ENCODE measurements around the gene ADAMTSL4.

Gene ADAMTSL4

GRCh38 chr1:150550222-150551050 lies 1.2 kb downstream of the ADAMTSL4 start:
- Histone ChIP-seq H3K27me3 (ENCODE audit: insufficient read depth, low read length) (peaks cover 26% of the 10 kb centered on the region), H3K36me3 (ENCODE audit: insufficient read depth, low read length) (no peaks in the 10 kb centered on the region; the same call in 1 of the 2 replicates), H3K4me3 (ENCODE audit: low read length) (no peak overlapping the region), H3K9ac (ENCODE audit: low read depth, low read length) (no peak overlapping the region), H3K27ac (ENCODE audit: low read depth, low read length) (no peak overlapping the region), H3K4me1 (ENCODE audit: insufficient read depth, low read length) (peaks cover 19% of the 10 kb centered on the region), H3K9me3 (ENCODE audit: insufficient read depth, low read depth, low read length) (no peaks in the 10 kb centered on the region)
- WGBS, result 65% methylated on average over 19 of the region's 22 CpGs

- Histone ChIP-seq H3K9ac (ENCODE audit: low read depth, low read length) (no peak overlapping the region), H3K27ac (ENCODE audit: low read depth, low read length) (no peak overlapping the region), H3K36me3 (ENCODE audit: insufficient read depth, low read length) (no peaks in the 10 kb centered on the region; the same call in 1 of the 2 replicates), H3K9me3 (ENCODE audit: insufficient read depth, low read depth, low read length) (no peaks in the 10 kb centered on the region), H3K27me3 (ENCODE audit: insufficient read depth, low read length) (peaks cover 26% of the 10 kb centered on the region), H3K4me3 (ENCODE audit: low read length) (no peak overlapping the region), H3K4me1 (ENCODE audit: insufficient read depth, low read length) (peaks cover 20% of the 10 kb centered on the region)
- 88% methylated on average over 11 of the region's 11 CpGs for WGBS
Observed at GRCh38 chr1:150551051-150551783, 2.0 kb downstream of the ADAMTSL4 start.

- peaks cover 26% of the 10 kb centered on the region for H3K27me3 ChIP-seq (ENCODE audit: insufficient read depth, low read length)
- WGBS, result 13% methylated on average over 1 of the region's 1 CpG
- no peaks in the 10 kb centered on the region for H3K9me3 ChIP-seq (ENCODE audit: insufficient read depth, low read depth, low read length)
- no peaks in the 10 kb centered on the region; the same call in 1 of the 2 replicates for H3K36me3 ChIP-seq (ENCODE audit: insufficient read depth, low read length)
- H3K27ac ChIP-seq (ENCODE audit: low read depth, low read length), result no peak overlapping the region
- no peak overlapping the region for H3K4me3 ChIP-seq (ENCODE audit: low read length)
- no peak overlapping the region for H3K9ac ChIP-seq (ENCODE audit: low read depth, low read length)
- H3K4me1 ChIP-seq (ENCODE audit: insufficient read depth, low read length), result peaks cover 25% of the 10 kb centered on the region
Observed at GRCh38 chr1:150551784-150552127, 2.5 kb downstream of the ADAMTSL4 start.

- peaks cover 25% of the 10 kb centered on the region for H3K4me1 ChIP-seq (ENCODE audit: insufficient read depth, low read length)
- no peaks in the 10 kb centered on the region for H3K9me3 ChIP-seq (ENCODE audit: insufficient read depth, low read depth, low read length)
- H3K27ac ChIP-seq (ENCODE audit: low read depth, low read length), result no peak overlapping the region
- no peak overlapping the region for H3K4me3 ChIP-seq (ENCODE audit: low read length)
- H3K27me3 ChIP-seq (ENCODE audit: insufficient read depth, low read length), result peaks cover 26% of the 10 kb centered on the region
- H3K36me3 ChIP-seq (ENCODE audit: insufficient read depth, low read length), result no peaks in the 10 kb centered on the region; the same call in 1 of the 2 replicates
- no peak overlapping the region for H3K9ac ChIP-seq (ENCODE audit: low read depth, low read length)
- 59% methylated on average over 13 of the region's 13 CpGs for WGBS
Observed at GRCh38 chr1:150552128-150552910, 3.1 kb downstream of the ADAMTSL4 start.

- 88% methylated on average over 12 of the region's 12 CpGs for WGBS
- H3K9me3 ChIP-seq (ENCODE audit: insufficient read depth, low read depth, low read length), result no peaks in the 10 kb centered on the region
- H3K4me3 ChIP-seq (ENCODE audit: low read length), result no peak overlapping the region
- no peak overlapping the region for H3K9ac ChIP-seq (ENCODE audit: low read depth, low read length)
- H3K4me1 ChIP-seq (ENCODE audit: insufficient read depth, low read length), result peaks cover 25% of the 10 kb centered on the region
- peaks cover 21% of the 10 kb centered on the region for H3K27me3 ChIP-seq (ENCODE audit: insufficient read depth, low read length)
- no peaks in the 10 kb centered on the region; the same call in 1 of the 2 replicates for H3K36me3 ChIP-seq (ENCODE audit: insufficient read depth, low read length)
- no peak overlapping the region for H3K27ac ChIP-seq (ENCODE audit: low read depth, low read length)
Observed at GRCh38 chr1:150552911-150553289, 3.7 kb downstream of the ADAMTSL4 start.

GRCh38 chr1:150553392-150554085 lies 4.3 kb downstream of the ADAMTSL4 start:
- 93% methylated on average over 23 of the region's 23 CpGs for WGBS
- Histone ChIP-seq H3K27ac (ENCODE audit: low read depth, low read length) (no peak overlapping the region), H3K9me3 (ENCODE audit: insufficient read depth, low read depth, low read length) (no peaks in the 10 kb centered on the region), H3K4me3 (ENCODE audit: low read length) (no peak overlapping the region), H3K9ac (ENCODE audit: low read depth, low read length) (no peak overlapping the region), H3K4me1 (ENCODE audit: insufficient read depth, low read length) (peaks cover 25% of the 10 kb centered on the region), H3K36me3 (ENCODE audit: insufficient read depth, low read length) (no peaks in the 10 kb centered on the region; the same call in 1 of the 2 replicates), H3K27me3 (ENCODE audit: insufficient read depth, low read length) (peaks cover 16% of the 10 kb centered on the region)

- Histone ChIP-seq H3K27me3 (ENCODE audit: insufficient read depth, low read length) (peaks cover 10% of the 10 kb centered on the region), H3K9me3 (ENCODE audit: insufficient read depth, low read depth, low read length) (no peaks in the 10 kb centered on the region), H3K9ac (ENCODE audit: low read depth, low read length) (no peak overlapping the region), H3K4me1 (ENCODE audit: insufficient read depth, low read length) (peaks cover 25% of the 10 kb centered on the region), H3K4me3 (ENCODE audit: low read length) (no peak overlapping the region), H3K27ac (ENCODE audit: low read depth, low read length) (no peak overlapping the region), H3K36me3 (ENCODE audit: insufficient read depth, low read length) (no peaks in the 10 kb centered on the region; the same call in 1 of the 2 replicates)
- 92% methylated on average over 8 of the region's 8 CpGs for WGBS
Observed at GRCh38 chr1:150554086-150554452, 4.9 kb downstream of the ADAMTSL4 start.

- no peak overlapping the region for H3K9ac ChIP-seq (ENCODE audit: low read depth, low read length)
- WGBS, result 95% methylated on average over 19 of the region's 19 CpGs
- peaks cover 24% of the 10 kb centered on the region for H3K4me1 ChIP-seq (ENCODE audit: insufficient read depth, low read length)
- H3K27ac ChIP-seq (ENCODE audit: low read depth, low read length), result no peak overlapping the region
- H3K27me3 ChIP-seq (ENCODE audit: insufficient read depth, low read length), result peaks cover under 1% of the 10 kb centered on the region; the same call in 1 of the 2 replicates
- H3K36me3 ChIP-seq (ENCODE audit: insufficient read depth, low read length), result no peaks in the 10 kb centered on the region; the same call in 1 of the 2 replicates
- no peak overlapping the region for H3K4me3 ChIP-seq (ENCODE audit: low read length)
- no peaks in the 10 kb centered on the region for H3K9me3 ChIP-seq (ENCODE audit: insufficient read depth, low read depth, low read length)
Observed at GRCh38 chr1:150555198-150555970, 6.2 kb downstream of the ADAMTSL4 start.

- no peaks in the 10 kb centered on the region for H3K9me3 ChIP-seq (ENCODE audit: insufficient read depth, low read depth, low read length)
- H3K36me3 ChIP-seq (ENCODE audit: insufficient read depth, low read length), result no peaks in the 10 kb centered on the region; the same call in 1 of the 2 replicates
- no peaks in the 10 kb centered on the region; the same call in 1 of the 2 replicates for H3K27me3 ChIP-seq (ENCODE audit: insufficient read depth, low read length)
- no peak overlapping the region for H3K27ac ChIP-seq (ENCODE audit: low read depth, low read length)
- no peak overlapping the region for H3K9ac ChIP-seq (ENCODE audit: low read depth, low read length)
- WGBS, result 84% methylated on average over 26 of the region's 26 CpGs
- no peak overlapping the region for H3K4me3 ChIP-seq (ENCODE audit: low read length)
- H3K4me1 ChIP-seq (ENCODE audit: insufficient read depth, low read length), result peaks cover 21% of the 10 kb centered on the region
Observed at GRCh38 chr1:150555971-150556865, 7.0 kb downstream of the ADAMTSL4 start.

Data from HUES64 (cell line).